Liver (tissue), 9 donors: ENCODE results near the gene GALNT1. TPM values are rescaled to one million over a fixed set of nuclear protein-coding genes. Genes with fewer than 3 reads are reported as not detected.

ENCODE experiments used
- DNase-seq: peaks from one replicate; pipeline ENCODE4 v3.0.0-alpha.2; 2017; ENCODE audit warnings: low spot score
- H3K27ac ChIP-seq, 2 donors: one replicate each; pipeline ENCODE4 v1.7.0; 2013; ENCODE audit warnings: inconsistent platforms in 2 of 2, low read length in 2 of 2, control low read depth in 1 of 2, low read depth in 1 of 2, mild to moderate bottlenecking in 1 of 2
- H3K27me3 ChIP-seq, 4 donors: one replicate each; pipeline versions ENCODE4 v1.6.1 to v1.7.0; 2013; ENCODE audit warnings: low read length in 3 of 4, inconsistent platforms in 1 of 4, mild to moderate bottlenecking in 1 of 4, moderate library complexity in 1 of 4; ENCODE audit not compliant: control insufficient read depth in 4 of 4, insufficient read depth in 4 of 4
- H3K36me3 ChIP-seq, 4 donors: one replicate each; pipeline versions ENCODE4 v1.6.1 to v1.7.0; 2013; ENCODE audit warnings: low read length in 3 of 4, mild to moderate bottlenecking in 3 of 4, low read depth in 1 of 4, moderate library complexity in 1 of 4; ENCODE audit not compliant: control insufficient read depth in 4 of 4, insufficient read depth in 3 of 4
- H3K4me1 ChIP-seq, 4 donors: one replicate each; pipeline versions ENCODE4 v1.6.1 to v1.7.0; 2013; ENCODE audit warnings: low read length in 3 of 4, mild to moderate bottlenecking in 3 of 4, moderate library complexity in 1 of 4; ENCODE audit not compliant: control insufficient read depth in 4 of 4, insufficient read depth in 4 of 4
- H3K4me3 ChIP-seq, 3 donors: one replicate each; pipeline versions ENCODE4 v1.6.1 to v1.7.0; 2013; ENCODE audit warnings: low read length in 3 of 3, control low read depth in 1 of 3, low read depth in 1 of 3, mild to moderate bottlenecking in 1 of 3
- H3K9ac ChIP-seq, 2 donors: one replicate each; pipeline ENCODE4 v1.7.0; 2013; ENCODE audit warnings: low read length in 2 of 2, mild to moderate bottlenecking in 2 of 2, moderate library complexity in 2 of 2, control low read depth in 1 of 2, low read depth in 1 of 2
- H3K9me3 ChIP-seq, 4 donors: one replicate each; pipeline versions ENCODE4 v1.6.1 to v1.7.0; 2013; ENCODE audit warnings: low read length in 3 of 4; ENCODE audit not compliant: control insufficient read depth in 4 of 4
- EGR1 ChIP-seq, 2 donors: IDR thresholded peaks; 2 replicates each; pipeline ENCODE4 v1.6.1; 2016 to 2018; ENCODE audit warnings: antibody characterized with exemption in 2 of 2, low read depth in 2 of 2
- FOXA1 ChIP-seq: IDR thresholded peaks from 2 replicates; pipeline ENCODE4 v1.6.1; 2016; ENCODE audit warnings: antibody characterized with exemption
- GABPA ChIP-seq, 2 donors: IDR thresholded peaks in 1 of 2; conservative IDR thresholded peaks in 1 of 2; 2 replicates each; pipeline ENCODE4 v1.6.1; 2016; ENCODE audit warnings: antibody characterized with exemption in 2 of 2, mild to moderate bottlenecking in 1 of 2, moderate library complexity in 1 of 2
- HNF4G ChIP-seq: IDR thresholded peaks from 2 replicates; pipeline ENCODE4 v1.6.1; 2016; ENCODE audit warnings: antibody characterized with exemption
- JUND ChIP-seq, 2 donors: IDR thresholded peaks; 2 replicates each; pipeline ENCODE4 v1.6.1; 2016; ENCODE audit warnings: antibody characterized with exemption in 2 of 2
- NR2F2 ChIP-seq: IDR thresholded peaks from 2 replicates; pipeline ENCODE4 v1.6.1; 2016; ENCODE audit warnings: antibody characterized with exemption
- SP1 ChIP-seq: IDR thresholded peaks from 2 replicates; pipeline ENCODE4 v1.6.1; 2018; ENCODE audit warnings: antibody characterized with exemption, mild to moderate bottlenecking
- TAF1 ChIP-seq: conservative IDR thresholded peaks from 2 replicates; pipeline ENCODE4 v1.6.1; 2016; ENCODE audit warnings: antibody characterized with exemption, mild to moderate bottlenecking
- YY1 ChIP-seq: IDR thresholded peaks from 2 replicates; pipeline ENCODE4 v1.6.1; 2016; ENCODE audit warnings: antibody characterized with exemption, mild to moderate bottlenecking
- WGBS: extraction: QIAGEN DNeasy Blood & Tissue Kit; methylation state at CpG from one replicate; pipeline ENCODE4 v1.1.7; 2013; 5-methylcytosine and 5-hydroxymethylcytosine counted together
- polyA plus RNA-seq, 2 donors: library from polyadenylated mRNA; stranded (reverse) in 1 of 2; unstranded in 1 of 2; fragments of 200-250 nt in 1 of 2; fragments of >200 nt in 1 of 2; fragmentation: Nextera tagmentation in 1 of 2; extraction: Ambion mirVana in 1 of 2; gene quantifications; one replicate each; pipeline versions ENCODE4 v1.2.1 to v1.2.3, GENCODE V29; 2013 to 2015
- total RNA-seq, 2 donors: library from RNA; depleted of rRNA; stranded (reverse); fragments of >200 nt; gene quantifications; one replicate each; pipeline ENCODE4 v1.2.3, GENCODE V29; 2014
- TF ChIP-seq, protein P1 (sequence below): IDR thresholded peaks from 2 replicates; pipeline ENCODE4 v1.6.1; 2016; ENCODE audit warnings: antibody characterized with exemption
- TF ChIP-seq, protein P2 (sequence below): IDR thresholded peaks from 2 replicates; pipeline ENCODE4 v1.6.1; 2016; ENCODE audit warnings: antibody characterized with exemption
- TF ChIP-seq, protein P3 (sequence below): fragments of 150-350 bp; IDR thresholded peaks from 2 replicates; pipeline ENCODE4 v1.5.1; 2017; ENCODE audit warnings: improper control_type of control experiment, low read depth, low read length; ENCODE audit not compliant: missing input control
- donor health status: healthy.
- donor health status: healthy.
- donor health status: healthy.
- donor health status: healthy.
- donor health status: healthy.

The GALNT1 gene
- total and polyA plus RNA-seq, 4 donors = 13.9 to 42.2 (median 26.5) TPM

DNA sequence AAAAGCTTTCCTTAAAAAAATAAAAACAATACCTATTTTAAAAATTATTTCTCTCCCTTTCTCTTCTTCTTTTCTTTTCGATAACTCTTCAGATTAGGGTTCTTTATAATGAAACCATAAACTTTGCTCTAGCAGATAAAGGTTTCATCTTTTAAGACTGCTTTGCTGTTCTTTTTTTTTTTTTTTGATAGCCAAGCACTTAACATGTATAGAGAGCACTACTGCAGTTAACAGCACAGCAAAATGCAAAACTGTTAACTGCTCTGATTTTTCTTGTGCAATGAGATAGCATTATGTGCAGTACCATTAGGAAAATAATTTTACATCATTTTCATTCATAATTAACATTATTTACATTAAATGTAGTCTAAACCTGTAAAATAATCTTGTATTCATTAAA lies 36.3 kb downstream of the GALNT1 start:
- TF ChIP-seq YY1 (no peak), SP1 (no peak)
- TF ChIP-seq, protein P1, sequence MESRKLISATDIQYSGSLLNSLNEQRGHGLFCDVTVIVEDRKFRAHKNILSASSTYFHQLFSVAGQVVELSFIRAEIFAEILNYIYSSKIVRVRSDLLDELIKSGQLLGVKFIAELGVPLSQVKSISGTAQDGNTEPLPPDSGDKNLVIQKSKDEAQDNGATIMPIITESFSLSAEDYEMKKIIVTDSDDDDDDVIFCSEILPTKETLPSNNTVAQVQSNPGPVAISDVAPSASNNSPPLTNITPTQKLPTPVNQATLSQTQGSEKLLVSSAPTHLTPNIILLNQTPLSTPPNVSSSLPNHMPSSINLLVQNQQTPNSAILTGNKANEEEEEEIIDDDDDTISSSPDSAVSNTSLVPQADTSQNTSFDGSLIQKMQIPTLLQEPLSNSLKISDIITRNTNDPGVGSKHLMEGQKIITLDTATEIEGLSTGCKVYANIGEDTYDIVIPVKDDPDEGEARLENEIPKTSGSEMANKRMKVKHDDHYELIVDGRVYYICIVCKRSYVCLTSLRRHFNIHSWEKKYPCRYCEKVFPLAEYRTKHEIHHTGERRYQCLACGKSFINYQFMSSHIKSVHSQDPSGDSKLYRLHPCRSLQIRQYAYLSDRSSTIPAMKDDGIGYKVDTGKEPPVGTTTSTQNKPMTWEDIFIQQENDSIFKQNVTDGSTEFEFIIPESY = no peak
- DNase-seq = no peak
- 94% methylated on average over 1 of the region's 1 CpG for WGBS
- H3K4me3 ChIP-seq = no peak overlapping the region
- H3K9me3 ChIP-seq = no peaks in the 10 kb centered on the region
- H3K9ac ChIP-seq = no peak overlapping the region
- H3K27me3 ChIP-seq = no peaks in the 10 kb centered on the region
- H3K4me1 ChIP-seq = no peaks in the 10 kb centered on the region
- H3K27ac ChIP-seq = no peak overlapping the region
- H3K36me3 ChIP-seq = no peaks in the 10 kb centered on the region

DNA sequence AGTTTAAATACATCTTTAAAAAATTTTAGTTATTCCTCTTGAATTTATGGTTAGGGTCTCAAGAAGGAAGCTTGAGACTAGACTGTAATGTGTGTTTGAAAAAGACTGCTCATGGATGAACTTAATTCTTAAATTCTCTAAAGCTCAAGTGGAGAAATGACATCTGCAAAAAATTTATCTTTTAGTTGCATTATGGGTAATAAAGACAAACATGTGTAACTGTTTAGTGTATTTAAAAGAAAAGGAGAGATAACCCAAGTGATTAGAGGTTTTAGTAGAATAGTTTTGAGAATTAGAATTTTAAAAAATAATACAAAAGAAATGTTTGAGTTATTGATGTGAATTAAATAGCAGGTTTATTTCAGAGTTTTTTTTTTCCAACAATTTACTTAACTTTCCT lies 36.7 kb downstream of the GALNT1 start:
- no peaks in the 10 kb centered on the region for H3K36me3 ChIP-seq
- no peak overlapping the region for H3K27ac ChIP-seq
- DNase-seq = no peak
- H3K9ac ChIP-seq = no peak overlapping the region
- H3K4me3 ChIP-seq = no peak overlapping the region
- no peaks in the 10 kb centered on the region for H3K9me3 ChIP-seq
- H3K4me1 ChIP-seq = no peaks in the 10 kb centered on the region
- no peaks in the 10 kb centered on the region for H3K27me3 ChIP-seq
- TF ChIP-seq, protein P2, sequence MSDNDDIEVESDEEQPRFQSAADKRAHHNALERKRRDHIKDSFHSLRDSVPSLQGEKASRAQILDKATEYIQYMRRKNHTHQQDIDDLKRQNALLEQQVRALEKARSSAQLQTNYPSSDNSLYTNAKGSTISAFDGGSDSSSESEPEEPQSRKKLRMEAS = no peak

DNA sequence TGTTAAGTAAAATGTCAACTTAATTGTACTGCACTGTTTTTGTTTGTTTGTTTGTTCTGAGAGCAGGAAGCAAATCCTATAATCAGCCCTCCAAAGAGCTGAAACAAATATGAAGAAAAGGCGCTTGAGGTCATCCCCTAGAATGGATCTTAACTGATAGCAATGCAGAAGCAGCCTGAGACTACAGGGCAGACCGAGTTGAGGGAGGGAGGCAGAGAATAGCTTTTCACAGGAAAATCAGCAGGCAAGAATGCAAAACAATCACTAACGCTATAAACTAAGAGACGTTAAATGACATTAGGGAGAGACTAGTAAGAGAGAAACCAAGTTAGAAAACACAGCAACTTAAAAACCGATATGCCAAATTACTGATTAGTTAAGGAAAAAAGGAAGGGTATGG lies 37.2 kb downstream of the GALNT1 start:
- Histone ChIP-seq H3K36me3 (no peaks in the 10 kb centered on the region), H3K4me3 (no peak overlapping the region), H3K9ac (no peak overlapping the region), H3K9me3 (no peaks in the 10 kb centered on the region), H3K27ac (no peak overlapping the region), H3K27me3 (no peaks in the 10 kb centered on the region), H3K4me1 (no peaks in the 10 kb centered on the region)
- TF ChIP-seq JUND (IDR thresholded peaks at IDR 0.05) = no peak
- TF ChIP-seq, protein P3, sequence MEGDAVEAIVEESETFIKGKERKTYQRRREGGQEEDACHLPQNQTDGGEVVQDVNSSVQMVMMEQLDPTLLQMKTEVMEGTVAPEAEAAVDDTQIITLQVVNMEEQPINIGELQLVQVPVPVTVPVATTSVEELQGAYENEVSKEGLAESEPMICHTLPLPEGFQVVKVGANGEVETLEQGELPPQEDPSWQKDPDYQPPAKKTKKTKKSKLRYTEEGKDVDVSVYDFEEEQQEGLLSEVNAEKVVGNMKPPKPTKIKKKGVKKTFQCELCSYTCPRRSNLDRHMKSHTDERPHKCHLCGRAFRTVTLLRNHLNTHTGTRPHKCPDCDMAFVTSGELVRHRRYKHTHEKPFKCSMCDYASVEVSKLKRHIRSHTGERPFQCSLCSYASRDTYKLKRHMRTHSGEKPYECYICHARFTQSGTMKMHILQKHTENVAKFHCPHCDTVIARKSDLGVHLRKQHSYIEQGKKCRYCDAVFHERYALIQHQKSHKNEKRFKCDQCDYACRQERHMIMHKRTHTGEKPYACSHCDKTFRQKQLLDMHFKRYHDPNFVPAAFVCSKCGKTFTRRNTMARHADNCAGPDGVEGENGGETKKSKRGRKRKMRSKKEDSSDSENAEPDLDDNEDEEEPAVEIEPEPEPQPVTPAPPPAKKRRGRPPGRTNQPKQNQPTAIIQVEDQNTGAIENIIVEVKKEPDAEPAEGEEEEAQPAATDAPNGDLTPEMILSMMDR = no peak
- 74% methylated on average over 5 of the region's 5 CpGs for WGBS
- no peak for DNase-seq

DNA sequence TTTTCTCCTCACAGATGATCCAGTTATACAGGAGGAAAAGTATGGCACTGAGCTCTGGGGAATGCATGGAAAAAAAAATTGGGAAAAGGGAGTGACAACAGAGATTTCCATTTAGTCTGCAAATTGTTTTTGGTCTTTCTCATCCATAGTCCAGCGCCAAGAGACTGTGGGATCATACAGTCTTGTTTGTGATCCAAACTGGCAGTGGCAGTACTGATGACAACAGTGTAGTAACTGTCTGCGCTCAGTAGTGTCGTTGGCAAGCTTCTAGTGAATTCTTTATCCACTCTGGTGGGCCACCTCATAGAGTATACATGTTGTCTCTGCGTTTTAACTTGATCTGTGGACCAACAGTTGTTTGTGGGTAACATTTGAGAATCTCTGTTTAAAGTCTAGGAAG lies 37.9 kb downstream of the GALNT1 start:
- H3K4me1 ChIP-seq = no peaks in the 10 kb centered on the region

More for the DNA sequence above, 37.9 kb downstream of the GALNT1 start:
- Histone ChIP-seq H3K27me3 (no peaks in the 10 kb centered on the region), H3K27ac (no peak overlapping the region), H3K9ac (no peak overlapping the region), H3K9me3 (no peaks in the 10 kb centered on the region), H3K4me3 (no peak overlapping the region), H3K36me3 (no peaks in the 10 kb centered on the region)
- DNase-seq = no peak
- 86% methylated on average over 4 of the region's 4 CpGs for WGBS
- TF ChIP-seq NR2F2 (no peak), EGR1 (IDR thresholded peaks at IDR 0.05; ENCODE audit: low read depth in 2 of 2) (no peak), JUND (IDR thresholded peaks at IDR 0.05) (no peak), SP1 (no peak), GABPA (IDR thresholded peaks at IDR 0.05 in 1 of 2, conservative IDR thresholded peaks at IDR 0.05 in 1 of 2) (no peak), HNF4G (no peak), TAF1 (no peak), FOXA1 (no peak)
- TF ChIP-seq, protein P3 = no peak
